Heart right ventricle (tissue), 16 donors: ENCODE measurements around the gene CCDC8. TPM values are rescaled to one million over a fixed set of nuclear protein-coding genes. Genes with fewer than 3 reads are reported as not detected.
"Not testable (repeated sequence)": the region's sequence is repeated elsewhere in the genome, so short reads cannot be mapped to it uniquely, and the experiment has no call there.

Experiments used
- ATAC-seq, 8 donors: fragments of 200-7000 bp; cut with Tn5 transposase; one replicate each; pipeline ENCODE4 v1.9.1; 2020; ENCODE audit warnings: mild to moderate bottlenecking in 8 of 8, moderate library complexity in 8 of 8, moderate number of reproducible peaks in 1 of 8
- DNase-seq, 2 donors: peaks; one replicate each; pipeline ENCODE4 v3.0.0-alpha.2; 2020
- H3K27ac ChIP-seq, 10 donors: fragments of 200-600 bp; sonication (generic) in 2 of 10; one replicate each; pipeline versions ENCODE4 v1.5.0 to v1.8.0; 2020 to 2022; ENCODE audit warnings: mild to moderate bottlenecking in 3 of 10
- H3K27me3 ChIP-seq, 7 donors: fragments of 200-600 bp; one replicate each; pipeline ENCODE4 v1.8.0; 2021 to 2022; ENCODE audit warnings: mild to moderate bottlenecking in 2 of 7
- H3K36me3 ChIP-seq, 9 donors: fragments of 200-600 bp; sonication (generic) in 1 of 9; one replicate each; pipeline versions ENCODE4 v1.5.0 to v1.8.0; 2020 to 2022; ENCODE audit warnings: mild to moderate bottlenecking in 2 of 9
- H3K4me1 ChIP-seq, 9 donors: fragments of 200-600 bp; sonication (generic) in 1 of 9; one replicate each; pipeline versions ENCODE4 v1.5.0 to v1.8.0; 2020 to 2022; ENCODE audit warnings: mild to moderate bottlenecking in 4 of 9
- H3K4me3 ChIP-seq, 10 donors: fragments of 200-600 bp; sonication (generic) in 2 of 10; one replicate each; pipeline versions ENCODE4 v1.5.0 to v1.8.0; 2020 to 2022; ENCODE audit warnings: mild to moderate bottlenecking in 7 of 10, moderate library complexity in 2 of 10
- H3K9me3 ChIP-seq, 11 donors: fragments of 200-600 bp in 10 of 11; sonication (generic) in 2 of 11; one replicate each; pipeline versions ENCODE4 v1.5.0 to v1.8.0; 2013 to 2022; ENCODE audit warnings: mild to moderate bottlenecking in 2 of 11, control low read depth in 1 of 11, moderate library complexity in 1 of 11
- CTCF ChIP-seq, 9 donors: fragments of 200-600 bp; sonication (generic) in 2 of 9; IDR thresholded peaks; one replicate each; pipeline versions ENCODE4 v1.5.0 to v1.8.0; 2021 to 2022; ENCODE audit warnings: antibody characterized with exemption in 9 of 9, mild to moderate bottlenecking in 5 of 9, moderate library complexity in 1 of 9
- WGBS, 2 donors: extraction: QIAGEN DNeasy Blood & Tissue Kit; methylation state at CpG; one replicate each; pipeline ENCODE4 v1.1.7; 2013; ENCODE audit warnings: inconsistent platforms in 1 of 2; 5-methylcytosine and 5-hydroxymethylcytosine counted together
- intact Hi-C, 10 donors: fragments of 100-400 bp; cut with DNase I; formaldehyde crosslinking; loops; one replicate each; pipeline versions ENCODE4 v1.11.1 to v1.14.2; 2022
- polyA plus RNA-seq, 2 donors: library from polyadenylated mRNA; stranded (reverse); fragments of 200-250 nt; gene quantifications; one replicate each; pipeline ENCODE4 v1.2.3, GENCODE V29; 2013
- total RNA-seq, 10 donors: library from RNA; stranded (reverse); fragmentation: NEBNext Ultra II Directional in 3 of 10; extraction: Animal tissue kit (Norgen Biotek cat#: 25700) in 3 of 10; gene quantifications; one replicate each; pipeline versions ENCODE4 v1.2.1 to v1.2.4, GENCODE V29; 2021 to 2023
- donor health status: Arrhythmogenic right ventricular cardiomyopathy.
- donor health status: ischemic (EF 13 %, LVEDD 7.1; RV severe dilation, severe dysfunction).
- donor health status: healthy with polysubstance abuse.
- donor health status: DM: no; HTN: yes; CAD: no.
- donor health status: DM: no; HTN: no; CAD: no.
- donor health status: ischemic (EF 25% LVEDD 6.9; RV normal size, moderate dysfunction).
- donor health status: ischemic (EF 25% LVEDD 5.7; RV mildly dilated, moderate dysfunction).
- donor health status: healthy.
- donor health status: DM: yes; HTN: yes; CAD: no.
- donor health status: Ischemic cardiomyopathy.
- donor health status: ischemic (EF 35%, LVEDD 5.7; RV mildly dilated, moderate dysfunction).
- donor health status: nonischemic (EF 11% LVEDD 7.7; RV severe dilation, severe dysfunction).
- donor health status: DM: yes; HTN: yes; CAD: no.
- donor health status: PGD.
- donor health status: ischemic (EF 29% LVEDD 5.4; RV normal size, mild dysfunction).
- donor health status: nonischemic (EF 23%, LVEDD 6.1; RV moderate dilation, normal function).

CCDC8 gene
- total and polyA plus RNA-seq, 12 donors, result 14.4 to 37.3 (median 28.1) TPM

- Histone ChIP-seq H3K36me3 (peaks cover 0 to 68% (median 18%) of the 10 kb centered on the region in 9 donors), H3K9me3 (no peaks in the 10 kb centered on the region), H3K27me3 (no peaks in the 10 kb centered on the region), H3K27ac (peak overlapping the region in 3 of 10 donors; percentile 71 to 82 (median 80)), H3K4me3 (no peak overlapping the region), H3K4me1 (peaks cover 15 to 72% (median 54%) of the 10 kb centered on the region in 9 donors)
- no peak for ATAC-seq
- DNase-seq, result no peak
- TF ChIP-seq CTCF (IDR thresholded peaks at IDR 0.05), result no peak
- WGBS, 2 donors, result 91 to 93% methylated on average over 20 of the region's 20 CpGs
- intact Hi-C loops, result loop anchor here in 1 of 10 donors (5.0 kb wide), 1 partner anchor 79 kb away; the partner anchor contains the start of gene HIF3A
These were observed 36.9 kb downstream of the CCDC8 start for GRCh38 chr19:46376241-46377153.

- Histone ChIP-seq H3K4me1 (peaks cover 15 to 78% (median 63%) of the 10 kb centered on the region in 9 donors), H3K36me3 (peaks cover 0 to 67% (median 18%) of the 10 kb centered on the region in 9 donors)
- not testable (repeated sequence) for DNase-seq, H3K27me3 ChIP-seq, H3K4me3 ChIP-seq, ATAC-seq, H3K27ac ChIP-seq, H3K9me3 ChIP-seq
- 94 to 97% methylated on average over 22 of the region's 22 CpGs for whole genome bisulfite sequencing, 2 donors
- intact Hi-C loops, result loop anchor here in 1 of 10 donors (5.0 kb wide), 1 partner anchor 78 kb away; the partner anchor contains the start of gene HIF3A
These were observed 37.8 kb downstream of the CCDC8 start for GRCh38 chr19:46375476-46376067.

- intact Hi-C loops, result loop anchor here in 1 of 10 donors (5.0 kb wide), 1 partner anchor 78 kb away; the partner anchor contains the start of gene HIF3A
- Histone ChIP-seq H3K27ac (peak overlapping the region in 7 of 10 donors; percentile 52 to 80 (median 66)), H3K9me3 (no peaks in the 10 kb centered on the region), H3K4me1 (peaks cover 15 to 72% (median 57%) of the 10 kb centered on the region in 9 donors), H3K4me3 (no peak overlapping the region), H3K36me3 (peaks cover 0 to 64% (median 18%) of the 10 kb centered on the region in 9 donors), H3K27me3 (no peaks in the 10 kb centered on the region)
- no peak for TF ChIP-seq CTCF (IDR thresholded peaks at IDR 0.05)
- WGBS, 2 donors, result 87 to 94% methylated on average over 21 of the region's 21 CpGs
- ATAC-seq, result no peak
- no peak for DNase-seq
These were observed 38.6 kb downstream of the CCDC8 start for GRCh38 chr19:46374536-46375475.

- TF ChIP-seq CTCF (IDR thresholded peaks at IDR 0.05), result peak in 1 of 9 donors; percentile 7
- Histone ChIP-seq H3K27me3 (no peaks in the 10 kb centered on the region), H3K27ac (peak overlapping the region in 9 of 10 donors; percentile 48 to 80 (median 66)), H3K4me3 (no peak overlapping the region), H3K9me3 (no peaks in the 10 kb centered on the region), H3K4me1 (peaks cover 15 to 61% (median 49%) of the 10 kb centered on the region in 9 donors), H3K36me3 (peaks cover 0 to 61% (median 18%) of the 10 kb centered on the region in 9 donors)
- intact Hi-C loops, result no loop called here
- peak; percentile 78 to 87 (median 84) for ATAC-seq
- peak; percentile 80 to 84 for DNase-seq
- 41 to 50% methylated on average over 17 of the region's 17 CpGs for WGBS, 2 donors
These were observed 39.6 kb downstream of the CCDC8 start for GRCh38 chr19:46373491-46374359.
